GM23338 (cell line): ENCODE data around the gene SLC24A5. TPM values are rescaled to one million over a fixed set of nuclear protein-coding genes. Genes with fewer than 3 reads are reported as not detected.

Source experiments
- ATAC-seq: fragments of 200-7000 bp; cut with Tn5 transposase; 3 replicates; pipeline ENCODE4 v1.9.1; 2020
- DNase-seq: peaks from one replicate; pipeline ENCODE4 v3.0.0-alpha.2; 2015; ENCODE audit warnings: low spot score
- H2AFZ ChIP-seq: fragments of 200-600 bp; sonication (generic); 2 replicates; pipeline ENCODE4 v1.8.0; 2016; ENCODE audit warnings: antibody characterized with exemption, mild to moderate bottlenecking, moderate library complexity
- H3F3A ChIP-seq: fragments of 200-600 bp; sonication (generic); replicated peaks from 2 replicates; pipeline ENCODE4 v1.8.0; 2017; ENCODE audit warnings: antibody characterized with exemption, mixed run types, low read depth
- H3K27ac ChIP-seq: fragments of 200-600 bp; sonication (generic); 2 replicates; pipeline ENCODE4 v1.6.1; 2016; ENCODE audit warnings: low read depth
- H3K27me3 ChIP-seq: fragments of 200-600 bp; sonication (generic); 2 replicates; pipeline ENCODE4 v1.8.0; 2016; ENCODE audit warnings: mild to moderate bottlenecking, mixed run types, moderate library complexity; ENCODE audit not compliant: insufficient read depth
- H3K36me3 ChIP-seq: fragments of 200-600 bp; sonication (generic); 2 replicates; pipeline ENCODE4 v1.8.0; 2016; ENCODE audit warnings: mild to moderate bottlenecking; ENCODE audit not compliant: insufficient read depth
- H3K4me1 ChIP-seq: fragments of 200-600 bp; sonication (generic); 2 replicates; pipeline ENCODE4 v1.8.0; 2016; ENCODE audit warnings: mild to moderate bottlenecking, moderate library complexity; ENCODE audit not compliant: insufficient read depth
- H3K4me2 ChIP-seq: fragments of 200-600 bp; sonication (generic); 2 replicates; pipeline ENCODE4 v1.7.1; 2017; ENCODE audit warnings: mixed run types
- H3K4me3 ChIP-seq: fragments of 200-600 bp; sonication (generic); 2 replicates; pipeline ENCODE4 v1.6.1; 2016; ENCODE audit warnings: mixed run types
- H3K79me2 ChIP-seq: fragments of 200-600 bp; sonication (generic); replicated peaks from 2 replicates; pipeline ENCODE4 v1.8.0; 2017; ENCODE audit warnings: mild to moderate bottlenecking; ENCODE audit not compliant: insufficient read depth
- H3K9me2 ChIP-seq: fragments of 200-600 bp; sonication (generic); 2 replicates; pipeline ENCODE4 v1.8.0; 2017; ENCODE audit not compliant: insufficient read depth
- H4K20me1 ChIP-seq: fragments of 200-600 bp; sonication (generic); replicated peaks from 2 replicates; pipeline ENCODE4 v1.8.0; 2017; ENCODE audit warnings: mild to moderate bottlenecking; ENCODE audit not compliant: insufficient read depth
- H3K27ac Mint-ChIP-seq: 2 replicates; pipeline ENCODE4 v1.8.0; 2020; ENCODE audit warnings: inconsistent platforms, mild to moderate bottlenecking, moderate library complexity, mixed read lengths
- H3K27me3 Mint-ChIP-seq: 3 replicates; pipeline ENCODE4 v1.8.0; 2022; ENCODE audit warnings: low read depth, mild to moderate bottlenecking, moderate library complexity, mixed read lengths, inconsistent platforms; ENCODE audit not compliant: insufficient read depth, poor library complexity
- H3K36me3 Mint-ChIP-seq: 3 replicates; pipeline ENCODE4 v1.8.0; 2021; ENCODE audit warnings: low read depth, mild to moderate bottlenecking, inconsistent platforms, moderate library complexity, mixed read lengths
- H3K4me1 Mint-ChIP-seq: 3 replicates; pipeline ENCODE4 v1.8.0; 2020; ENCODE audit warnings: mild to moderate bottlenecking, inconsistent platforms, mixed read lengths
- H3K4me3 Mint-ChIP-seq: 3 replicates; pipeline ENCODE4 v1.8.0; 2021; ENCODE audit warnings: moderate library complexity, mild to moderate bottlenecking, inconsistent platforms, mixed read lengths
- H3K9me3 Mint-ChIP-seq: 3 replicates; pipeline ENCODE4 v1.8.0; 2020; ENCODE audit warnings: moderate library complexity, mild to moderate bottlenecking, inconsistent platforms, mixed read lengths
- CREB1 ChIP-seq: fragments of 250-450 bp; sonication (Bioruptor Pico); IDR thresholded peaks from 2 replicates; pipeline ENCODE4 v1.5.0; 2020; ENCODE audit warnings: low read depth, mild to moderate bottlenecking, moderate library complexity
- CTCF ChIP-seq, 2 experiments: fragments of 200-600 bp in 1 of 2; sonication (generic) in 1 of 2; conservative IDR thresholded peaks; 2 replicates each; pipeline versions ENCODE4 v1.5.1 to v1.6.1; 2016 to 2017; ENCODE audit warnings: antibody characterized with exemption in 2 of 2, low read depth in 2 of 2, mild to moderate bottlenecking in 2 of 2, moderate library complexity in 1 of 2
- ETS1 ChIP-seq: IDR thresholded peaks from 2 replicates; pipeline ENCODE4 v1.6.1; 2016; ENCODE audit warnings: antibody characterized with exemption
- EZH2 ChIP-seq: fragments of 200-600 bp; sonication (generic); IDR thresholded peaks from one replicate; pipeline ENCODE4 v1.8.0; 2017; ENCODE audit warnings: antibody characterized with exemption, mild to moderate bottlenecking, low read depth; ENCODE audit not compliant: unreplicated experiment
- EZH2phosphoT487 ChIP-seq: fragments of 200-600 bp; sonication (generic); IDR thresholded peaks from one replicate; pipeline ENCODE4 v1.8.1; 2018; ENCODE audit warnings: antibody characterized with exemption; ENCODE audit not compliant: unreplicated experiment
- JUNB ChIP-seq: IDR thresholded peaks from one replicate; pipeline ENCODE4 v1.6.1; 2016; ENCODE audit warnings: antibody characterized with exemption; ENCODE audit not compliant: unreplicated experiment
- NANOG ChIP-seq: IDR thresholded peaks from 2 replicates; pipeline ENCODE4 v1.6.1; 2016; ENCODE audit warnings: antibody characterized with exemption, borderline replicate concordance
- POLR2AphosphoS5 ChIP-seq: IDR thresholded peaks from 2 replicates; pipeline ENCODE4 v1.6.1; 2016; ENCODE audit warnings: antibody characterized with exemption, low read depth
- REST ChIP-seq: IDR thresholded peaks from one replicate; pipeline ENCODE4 v1.6.1; 2018; ENCODE audit warnings: antibody characterized with exemption; ENCODE audit not compliant: unreplicated experiment
- STAT1 ChIP-seq: IDR thresholded peaks from one replicate; pipeline ENCODE4 v1.6.1; 2016; ENCODE audit warnings: antibody characterized with exemption; ENCODE audit not compliant: unreplicated experiment
- ZNF114 ChIP-seq: fragments of 250-450 bp; sonication (Bioruptor Pico); IDR thresholded peaks from 2 replicates; pipeline ENCODE4 v1.5.0; 2020; ENCODE audit warnings: mild to moderate bottlenecking, moderate library complexity
- ZNF331 ChIP-seq: fragments of 250-450 bp; sonication (Bioruptor Pico); IDR thresholded peaks from 2 replicates; pipeline ENCODE4 v1.5.0; 2020; ENCODE audit warnings: low read depth, mild to moderate bottlenecking, moderate library complexity
- ZNF462 ChIP-seq: fragments of 250-450 bp; sonication (Bioruptor Pico); IDR thresholded peaks from 2 replicates; pipeline ENCODE4 v1.5.0; 2020; ENCODE audit warnings: mild to moderate bottlenecking, moderate library complexity
- polyA plus RNA-seq: library from polyadenylated mRNA; unstranded; fragments of >200 nt; fragmentation: Nextera tagmentation; extraction: Ambion mirVana; gene quantifications from 2 replicates; pipeline ENCODE4 v1.2.1, GENCODE V29; 2016
- total RNA-seq: library from RNA; depleted of rRNA; stranded (reverse); fragments of >200 nt; shearing (Covaris generic); gene quantifications from 2 replicates; pipeline ENCODE4 v1.2.3, GENCODE V29; 2014

SLC24A5 gene
- total and polyA plus RNA-seq, 2 experiments from 2014 or later = 0.39 TPM; not detected in 1

- no peaks in the 10 kb centered on the region for H4K20me1 ChIP-seq
Observed at GRCh38 chr15:48121849-48122248, 1.1 kb downstream of the SLC24A5 start.

More at GRCh38 chr15:48121849-48122248, 1.1 kb downstream of the SLC24A5 start:
- no peak for DNase-seq
- TF ChIP-seq ZNF462 (no peak), ZNF114 (CRISPR knock-in tag) (no peak), EZH2phosphoT487 (no peak), JUNB (no peak), CREB1 (CRISPR knock-in tag) (no peak), ETS1 (no peak), ZNF331 (CRISPR knock-in tag) (no peak), POLR2AphosphoS5 (no peak), REST (no peak), EZH2 (no peak), NANOG (no peak), STAT1 (no peak), CTCF (conservative IDR thresholded peaks at IDR 0.05; ENCODE audit: low read depth in 2 of 2) (no peak)
- peaks cover 13% of the 10 kb centered on the region; the same call in 2 of the 3 replicates for H3K4me1 Mint-ChIP-seq
- Histone ChIP-seq H3K27ac (no peak overlapping the region), H3K4me1 (no peaks in the 10 kb centered on the region), H3K36me3 (no peaks in the 10 kb centered on the region), H3K27me3 (no peaks in the 10 kb centered on the region), H3K9me2 (no peaks in the 10 kb centered on the region), H2AFZ (no peak overlapping the region), H3K4me3 (no peak overlapping the region), H3F3A (no peaks in the 10 kb centered on the region), H3K79me2 (no peaks in the 10 kb centered on the region), H3K4me2 (no peak overlapping the region)
- no peaks in the 10 kb centered on the region for H3K27me3 Mint-ChIP-seq
- no peak overlapping the region for H3K4me3 Mint-ChIP-seq
- ATAC-seq = no peak
- no peaks in the 10 kb centered on the region for H3K36me3 Mint-ChIP-seq
- no peak overlapping the region for H3K27ac Mint-ChIP-seq
- no peaks in the 10 kb centered on the region for H3K9me3 Mint-ChIP-seq
